Coronary artery (tissue), 2 donors: ENCODE measurements around the gene FES.

ENCODE experiments used
- DNase-seq: peaks from one replicate; pipeline ENCODE4 v3.0.0-alpha.2; 2017; ENCODE audit warnings: low spot score
- H3K27ac ChIP-seq, 2 donors: fragments of 200-600 bp; sonication (generic); one replicate each; pipeline ENCODE4 v1.5.1; 2016 to 2019
- H3K4me3 ChIP-seq: fragments of 200-600 bp; sonication (generic); 2 replicates; pipeline ENCODE4 v1.5.1; 2016; ENCODE audit warnings: mild to moderate bottlenecking, moderate library complexity
- TF ChIP-seq, protein P1 (sequence below): fragments of 200-600 bp; sonication (generic); IDR thresholded peaks from one replicate; pipeline ENCODE4 v1.5.1; 2019; ENCODE audit warnings: antibody characterized with exemption

The FES gene

DNA sequence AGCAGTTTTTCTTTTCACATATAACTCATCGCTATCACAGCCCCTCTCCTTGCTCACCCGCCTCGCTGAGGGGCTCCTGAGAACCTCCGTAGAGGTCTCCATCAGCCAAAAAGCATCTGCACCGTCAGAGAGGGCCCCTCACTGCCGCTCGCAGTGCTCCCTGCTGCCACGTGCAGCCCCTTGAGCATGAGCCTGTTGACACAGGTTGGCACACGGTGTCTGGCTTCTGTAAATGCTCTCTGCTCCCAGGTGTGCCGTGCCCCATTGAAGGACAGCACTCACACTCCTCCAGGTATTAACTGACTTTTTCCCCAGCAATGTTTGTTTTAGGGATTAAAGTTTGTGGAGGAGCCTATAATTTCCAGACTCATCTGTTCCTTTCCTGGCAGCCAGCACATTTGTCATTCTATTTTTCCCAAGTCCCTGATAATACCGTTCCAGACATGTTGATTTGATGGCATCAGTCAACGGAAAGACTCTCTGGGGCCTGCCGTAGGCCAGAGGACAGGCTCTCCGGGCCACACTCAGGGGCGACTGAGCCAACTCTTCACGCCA lies 18.1 kb upstream of the FES start:
- TF ChIP-seq, protein P1, sequence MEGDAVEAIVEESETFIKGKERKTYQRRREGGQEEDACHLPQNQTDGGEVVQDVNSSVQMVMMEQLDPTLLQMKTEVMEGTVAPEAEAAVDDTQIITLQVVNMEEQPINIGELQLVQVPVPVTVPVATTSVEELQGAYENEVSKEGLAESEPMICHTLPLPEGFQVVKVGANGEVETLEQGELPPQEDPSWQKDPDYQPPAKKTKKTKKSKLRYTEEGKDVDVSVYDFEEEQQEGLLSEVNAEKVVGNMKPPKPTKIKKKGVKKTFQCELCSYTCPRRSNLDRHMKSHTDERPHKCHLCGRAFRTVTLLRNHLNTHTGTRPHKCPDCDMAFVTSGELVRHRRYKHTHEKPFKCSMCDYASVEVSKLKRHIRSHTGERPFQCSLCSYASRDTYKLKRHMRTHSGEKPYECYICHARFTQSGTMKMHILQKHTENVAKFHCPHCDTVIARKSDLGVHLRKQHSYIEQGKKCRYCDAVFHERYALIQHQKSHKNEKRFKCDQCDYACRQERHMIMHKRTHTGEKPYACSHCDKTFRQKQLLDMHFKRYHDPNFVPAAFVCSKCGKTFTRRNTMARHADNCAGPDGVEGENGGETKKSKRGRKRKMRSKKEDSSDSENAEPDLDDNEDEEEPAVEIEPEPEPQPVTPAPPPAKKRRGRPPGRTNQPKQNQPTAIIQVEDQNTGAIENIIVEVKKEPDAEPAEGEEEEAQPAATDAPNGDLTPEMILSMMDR, result no peak
- Histone ChIP-seq H3K27ac (no peak overlapping the region), H3K4me3 (no peak overlapping the region)
- no peak for DNase-seq

DNA sequence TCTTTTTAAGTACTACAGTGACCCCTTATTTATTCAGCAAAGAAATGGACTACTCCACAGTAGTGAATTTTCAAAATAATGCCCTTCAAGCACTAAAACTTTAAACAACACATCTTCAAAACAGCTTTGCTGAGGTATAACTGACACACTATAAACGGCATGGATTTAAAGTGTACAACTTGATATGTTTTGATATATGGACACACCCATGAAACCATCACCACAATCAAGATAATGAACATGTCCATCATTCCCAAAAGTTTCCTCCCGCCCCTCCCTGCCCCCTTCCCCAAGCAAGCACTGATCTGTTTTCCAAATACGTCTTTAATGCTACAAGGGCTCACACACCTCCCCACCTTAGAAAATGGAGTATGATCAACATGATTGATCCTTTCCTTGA lies 17.5 kb upstream of the FES start:
- Histone ChIP-seq H3K27ac (no peak overlapping the region), H3K4me3 (no peak overlapping the region)
- no peak for DNase-seq
- TF ChIP-seq, protein P1, result no peak

DNA sequence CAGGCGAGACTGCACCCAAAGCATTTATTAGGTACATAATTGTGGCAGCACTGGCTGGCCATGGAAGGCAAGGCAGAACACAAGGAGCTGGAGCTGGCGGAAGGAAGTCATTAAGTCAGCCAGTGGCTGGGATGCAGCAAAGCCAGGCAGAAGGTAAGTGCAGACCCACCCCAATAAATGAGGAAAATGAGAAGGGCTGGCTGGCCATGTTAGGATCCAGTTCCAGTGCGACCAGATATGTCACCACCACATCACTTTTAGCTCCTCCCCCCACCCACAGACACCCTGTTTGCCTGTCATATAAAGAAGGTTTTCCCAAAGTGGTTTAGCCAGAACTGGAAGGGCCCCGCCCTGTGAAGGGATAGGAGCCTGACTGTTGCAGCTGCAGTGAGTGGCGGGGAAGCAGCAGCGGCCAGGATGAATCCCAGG lies 16.0 kb upstream of the FES start, which contains the start of gene FURIN:
Gene FURIN, plus strand, starts transcription at position 328 of the 429 bp plus-strand sequence. CDS start 7,153 bp downstream, outside the sequence.
- Histone ChIP-seq H3K27ac (peak within 1 kb of the TSS; percentile 91 to 92), H3K4me3 (no peak within 1 kb of the TSS)
- TF ChIP-seq, protein P1, result no peak
- DNase-seq, result no peak

DNA sequence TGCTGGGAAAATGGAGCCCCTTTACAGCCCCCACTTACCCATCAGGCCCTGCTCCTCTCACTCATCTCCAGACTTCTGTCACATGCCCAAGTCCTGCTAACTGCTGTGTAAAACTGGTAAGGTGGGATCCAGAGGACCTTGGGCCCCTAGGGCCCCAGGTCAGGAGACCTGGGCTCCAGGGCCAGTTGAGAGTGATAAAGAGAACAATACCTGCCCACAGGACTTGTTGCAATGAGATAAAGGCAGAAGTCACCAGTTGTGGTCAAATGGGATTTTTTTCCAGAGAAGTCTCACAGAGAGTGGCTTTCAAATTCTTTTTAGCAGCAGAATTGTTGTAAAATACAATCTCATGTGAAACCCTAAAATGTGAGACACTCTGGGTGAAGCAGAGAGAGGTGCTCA lies 15.2 kb upstream of the FES start:
- no peak for DNase-seq
- Histone ChIP-seq H3K4me3 (no peak overlapping the region), H3K27ac (peak overlapping the region; percentile 91 to 92)
- TF ChIP-seq, protein P1, result no peak

DNA sequence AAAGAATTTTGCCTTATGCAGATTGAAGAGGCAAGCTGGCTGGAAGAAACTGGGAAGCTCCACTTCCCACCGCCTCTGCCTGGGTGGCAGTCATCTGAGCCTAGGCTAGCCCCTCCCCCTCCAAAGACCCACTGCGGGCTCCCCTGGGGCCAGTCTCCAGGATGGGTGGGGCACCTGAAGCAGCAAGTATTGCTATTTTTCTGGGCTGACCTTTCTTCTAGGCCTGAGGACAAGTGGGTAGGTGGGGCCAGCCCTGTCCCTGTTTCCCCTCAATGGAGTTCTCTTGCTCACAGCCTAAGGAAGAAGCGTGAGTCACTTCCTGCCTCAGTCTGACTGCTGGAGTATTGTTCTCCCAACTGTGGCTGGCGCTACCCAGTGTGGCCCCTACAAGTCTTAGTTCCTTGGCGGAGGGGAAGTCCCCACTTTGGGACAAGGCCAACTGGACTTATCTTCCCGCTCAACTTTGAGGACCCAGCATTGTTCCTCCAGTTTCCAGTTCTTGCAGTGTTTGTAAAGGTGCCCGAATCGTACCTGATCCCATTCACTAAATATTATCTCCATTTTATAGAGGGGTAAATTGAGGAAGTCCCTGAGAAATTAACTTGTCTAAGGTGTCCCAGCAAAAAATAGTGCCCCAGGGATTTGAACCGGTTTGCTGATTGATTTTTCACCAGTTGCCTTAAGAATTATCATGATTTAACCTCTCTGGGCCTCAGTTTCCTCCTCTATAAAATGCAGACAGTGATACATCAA lies 14.5 kb upstream of the FES start:
- TF ChIP-seq, protein P1, result no peak
- Histone ChIP-seq H3K4me3 (peak overlapping the region; percentile 80), H3K27ac (peak overlapping the region; percentile 91 to 92)
- peak; percentile 89 for DNase-seq

DNA sequence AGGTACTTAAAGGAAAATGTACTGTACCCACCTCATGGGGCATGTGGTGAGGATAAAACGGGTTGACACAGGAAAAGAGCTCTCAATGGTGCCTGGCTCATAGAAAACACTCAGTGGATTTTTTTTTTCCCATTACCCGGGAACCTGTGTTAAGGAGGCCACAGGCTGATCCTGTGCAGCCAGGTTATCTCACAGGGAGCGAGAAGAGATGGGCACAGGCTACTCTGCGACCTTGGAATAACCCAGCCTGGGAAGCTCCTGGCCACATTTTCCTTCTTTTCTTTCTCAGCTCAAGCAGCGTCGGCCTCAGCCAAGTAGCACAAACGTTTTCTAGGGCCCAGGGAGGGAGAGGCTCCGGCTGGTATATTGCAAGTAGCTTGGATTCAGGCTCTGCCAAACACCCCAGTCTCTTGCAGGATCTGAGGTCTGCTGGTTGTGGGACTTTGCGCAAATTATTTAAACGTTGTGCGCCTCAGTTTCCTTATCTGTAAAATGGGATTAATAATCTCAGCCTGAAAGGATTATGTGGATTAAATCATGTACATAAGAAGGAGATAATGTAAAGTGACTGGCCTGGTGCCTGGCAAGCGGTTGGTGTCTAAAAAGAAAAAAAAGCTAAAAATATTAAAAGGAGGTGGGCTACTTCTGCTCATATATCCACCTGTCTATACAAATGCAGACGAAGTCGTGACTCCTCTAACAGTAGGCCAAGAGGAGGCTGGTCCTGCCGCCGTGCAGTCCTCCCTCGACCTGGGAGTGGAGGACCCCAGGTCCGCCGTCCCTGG lies 13.8 kb upstream of the FES start:
- Histone ChIP-seq H3K27ac (peak overlapping the region; percentile 91 to 92), H3K4me3 (peak overlapping the region; percentile 80)
- TF ChIP-seq, protein P1, result no peak
- DNase-seq, result no peak
